SK-N-SH (cell line): ENCODE data around the gene GRB10. TPM values are rescaled to one million over a fixed set of nuclear protein-coding genes. Genes with fewer than 3 reads are reported as not detected.
A peak's percentile ranks its signal among the peaks of the same experiment; 100 is the strongest.

ENCODE experiments used
- CTCF ChIA-PET: fragments of 300-600, 350-600 bp; formaldehyde crosslinking; extraction: SDS; loops from one replicate; lab custom pipeline; 2021; lab: Yijun Ruan, JAX
- POLR2A ChIA-PET: fragments of 350-600 bp; sonication (Branson Sonifier 250); formaldehyde crosslinking; extraction: SDS; loops from one replicate; lab custom pipeline; 2020; ENCODE audit warnings: antibody characterized with exemption, inconsistent platforms; lab: Yijun Ruan, JAX
- DNase-seq: peaks from one replicate; pipeline ENCODE4 v3.0.0; 2012
- H2AFZ ChIP-seq: fragments of 200-600 bp; sonication (generic); 2 replicates; pipeline ENCODE4 v1.8.1; 2016; ENCODE audit warnings: antibody characterized with exemption, mild to moderate bottlenecking, low read depth
- H3F3A ChIP-seq: fragments of 200-600 bp; sonication (generic); replicated peaks from 2 replicates; pipeline ENCODE3; 2016; ENCODE audit warnings: antibody characterized with exemption, mild to moderate bottlenecking; ENCODE audit not compliant: insufficient read depth
- H3K27ac ChIP-seq, 2 experiments: fragments of 200-500 bp in 1 of 2; fragments of 200-600 bp in 1 of 2; sonication (Bioruptor generic) in 1 of 2; sonication (generic), shearing (Covaris generic) in 1 of 2; 2 replicates each; pipeline versions ENCODE4 v1.5.1 to v1.6.1; 2014 to 2016; ENCODE audit warnings: low read depth in 2 of 2, inconsistent platforms in 1 of 2, low read length in 1 of 2, mild to moderate bottlenecking in 1 of 2, mixed read lengths in 1 of 2
- H3K27me3 ChIP-seq: fragments of 200-600 bp; sonication (generic), shearing (Covaris generic); 2 replicates; pipeline ENCODE4 v1.6.1; 2016; ENCODE audit warnings: mixed run types; ENCODE audit not compliant: insufficient read depth
- H3K36me3 ChIP-seq, 2 experiments: fragments of 200-500 bp in 1 of 2; fragments of 200-600 bp in 1 of 2; sonication (Bioruptor generic) in 1 of 2; sonication (generic) in 1 of 2; replicated peaks in 1 of 2; 2 replicates each; pipeline versions ENCODE3 to v1.5.1; 2014 to 2016; ENCODE audit warnings: low read length in 1 of 2, mild to moderate bottlenecking in 1 of 2; ENCODE audit not compliant: insufficient read depth in 2 of 2, control insufficient read depth in 1 of 2
- H3K4me1 ChIP-seq, 2 experiments: fragments of 200-500 bp in 1 of 2; fragments of 200-600 bp in 1 of 2; sonication (Bioruptor generic) in 1 of 2; sonication (generic), shearing (Covaris generic) in 1 of 2; 2 replicates each; pipeline versions ENCODE4 v1.5.1 to v1.6.1; 2014 to 2016; ENCODE audit warnings: low read depth in 1 of 2, low read length in 1 of 2, mixed run types in 1 of 2; ENCODE audit not compliant: insufficient read depth in 2 of 2, control insufficient read depth in 1 of 2
- H3K4me2 ChIP-seq: fragments of 200-600 bp; sonication (generic), shearing (Covaris generic); 2 replicates; pipeline ENCODE4 v1.6.1; 2017; ENCODE audit warnings: mixed run types
- H3K4me3 ChIP-seq, 2 experiments: fragments of 200-500 bp in 1 of 2; fragments of 200-600 bp in 1 of 2; sonication (Bioruptor generic) in 1 of 2; sonication (generic), shearing (Covaris generic) in 1 of 2; 2 replicates each; pipeline versions ENCODE4 v1.5.1 to v1.8.1; 2014 to 2016; ENCODE audit warnings: low read depth in 2 of 2, inconsistent platforms in 1 of 2, low read length in 1 of 2, mild to moderate bottlenecking in 1 of 2, mixed read lengths in 1 of 2, moderate library complexity in 1 of 2
- H3K79me2 ChIP-seq: fragments of 200-600 bp; sonication (generic); 2 replicates; pipeline ENCODE4 v1.8.1; 2017; ENCODE audit warnings: mild to moderate bottlenecking; ENCODE audit not compliant: insufficient read depth
- H3K9ac ChIP-seq: fragments of 200-600 bp; sonication (generic); 2 replicates; pipeline ENCODE4 v1.6.1; 2017; ENCODE audit warnings: mixed run types
- H3K9me2 ChIP-seq: fragments of 200-600 bp; sonication (generic); 2 replicates; pipeline ENCODE4 v1.6.1; 2017; ENCODE audit warnings: mixed run types
- H3K9me3 ChIP-seq: fragments of 200-600 bp; sonication (generic); 2 replicates; pipeline ENCODE4 v1.6.1; 2017; ENCODE audit warnings: mixed run types, mild to moderate bottlenecking, moderate library complexity
- H4K20me1 ChIP-seq: fragments of 200-600 bp; sonication (generic); 2 replicates; pipeline ENCODE4 v1.6.1; 2017; ENCODE audit warnings: mild to moderate bottlenecking, mixed run types; ENCODE audit not compliant: insufficient read depth
- EP300 ChIP-seq, 2 experiments: IDR thresholded peaks; 2 replicates each; pipeline versions ENCODE4 v1.4.0 to v1.6.1; 2012; ENCODE audit warnings: borderline replicate concordance in 1 of 2, low read depth in 1 of 2, low read length in 1 of 2
- FOXJ3 ChIP-seq: sonication (generic); formaldehyde crosslinking; IDR thresholded peaks from 2 replicates; pipeline ENCODE4 v1.5.1; 2020; ENCODE audit warnings: mild to moderate bottlenecking, missing genetic modification reagents
- FOXM1 ChIP-seq: IDR thresholded peaks from 2 replicates; pipeline ENCODE4 v1.4.0; 2012; ENCODE audit warnings: low read depth, mild to moderate bottlenecking
- GABPA ChIP-seq: IDR thresholded peaks from 2 replicates; pipeline ENCODE4 v1.4.0; 2012; ENCODE audit warnings: low read depth, mild to moderate bottlenecking
- JUND ChIP-seq: IDR thresholded peaks from 2 replicates; pipeline ENCODE4 v1.4.0; 2012
- MEF2A ChIP-seq: IDR thresholded peaks from 2 replicates; pipeline ENCODE4 v1.4.0; 2012; ENCODE audit warnings: low read depth, borderline replicate concordance
- MXI1 ChIP-seq: IDR thresholded peaks from 2 replicates; pipeline ENCODE4 v1.6.1; 2012; ENCODE audit warnings: mild to moderate bottlenecking, low read depth, low read length, improper control_type of control experiment
- POLR2AphosphoS5 ChIP-seq: IDR thresholded peaks from 2 replicates; pipeline ENCODE4 v1.6.1; 2012; ENCODE audit warnings: low read depth, low read length
- RCOR1 ChIP-seq: fragments of 150-350 bp; IDR thresholded peaks from 2 replicates; pipeline ENCODE4 v1.6.1; 2017; ENCODE audit warnings: antibody characterized with exemption, low read length
- RFX5 ChIP-seq: IDR thresholded peaks from 2 replicates; pipeline ENCODE4 v1.6.1; 2012; ENCODE audit warnings: mild to moderate bottlenecking, improper control_type of control experiment, low read length
- RXRA ChIP-seq: IDR thresholded peaks from 2 replicates; pipeline ENCODE4 v1.4.0; 2012; ENCODE audit warnings: low read depth, mild to moderate bottlenecking, borderline replicate concordance
- SIN3A ChIP-seq: IDR thresholded peaks from 2 replicates; pipeline ENCODE4 v1.6.1; 2012; ENCODE audit warnings: low read depth, mild to moderate bottlenecking, low read length, moderate library complexity, borderline replicate concordance
- SMC3 ChIP-seq: IDR thresholded peaks from 2 replicates; pipeline ENCODE4 v1.6.1; 2012; ENCODE audit warnings: low read depth, low read length, improper control_type of control experiment
- TAF1 ChIP-seq: IDR thresholded peaks from 2 replicates; pipeline ENCODE4 v1.6.1; 2012; ENCODE audit warnings: low read depth, mild to moderate bottlenecking, low read length, moderate library complexity, borderline replicate concordance
- TEAD4 ChIP-seq: IDR thresholded peaks from 2 replicates; pipeline ENCODE4 v1.4.0; 2012; ENCODE audit warnings: mild to moderate bottlenecking, borderline replicate concordance; ENCODE audit not compliant: insufficient read depth
- YY1 ChIP-seq: IDR thresholded peaks from 2 replicates; pipeline ENCODE4 v1.4.0; 2012; ENCODE audit warnings: low read depth, mild to moderate bottlenecking
- WGBS: methylation state at CpG from one replicate; pipeline ENCODE4 v1.1.6; 2017; ENCODE audit warnings: low lambda C conversion rate; 5-methylcytosine and 5-hydroxymethylcytosine counted together
- polyA plus RNA-seq, 3 experiments: library from polyadenylated mRNA; depleted of rRNA; stranded (reverse); fragments of >200 nt; gene quantifications; 2 replicates each; pipeline ENCODE4 v1.2.3, GENCODE V29; 2012
- TF ChIP-seq, protein P1 (sequence below): fragments of 150-350 bp; IDR thresholded peaks from 2 replicates; pipeline ENCODE4 v1.6.1; 2017; ENCODE audit warnings: antibody characterized with exemption, low read length, low read depth, borderline replicate concordance
- TF ChIP-seq, protein P2 (sequence below): fragments of 150-350 bp; IDR thresholded peaks from 2 replicates; pipeline ENCODE4 v1.6.1; 2016; ENCODE audit warnings: mild to moderate bottlenecking, low read depth, low read length
- TF ChIP-seq, protein P3 (sequence below): IDR thresholded peaks from 2 replicates; pipeline ENCODE4 v1.6.1; 2012; ENCODE audit warnings: mild to moderate bottlenecking, low read depth, low read length, moderate library complexity
- TF ChIP-seq, protein P4 (sequence below): IDR thresholded peaks from 2 replicates; pipeline ENCODE4 v1.4.0; 2012; ENCODE audit warnings: low read depth, borderline replicate concordance

Gene GRB10
- polyA plus RNA-seq, 1 of the 3 experiments (the other 2 are of a cell fraction): 5.1 TPM

DNA sequence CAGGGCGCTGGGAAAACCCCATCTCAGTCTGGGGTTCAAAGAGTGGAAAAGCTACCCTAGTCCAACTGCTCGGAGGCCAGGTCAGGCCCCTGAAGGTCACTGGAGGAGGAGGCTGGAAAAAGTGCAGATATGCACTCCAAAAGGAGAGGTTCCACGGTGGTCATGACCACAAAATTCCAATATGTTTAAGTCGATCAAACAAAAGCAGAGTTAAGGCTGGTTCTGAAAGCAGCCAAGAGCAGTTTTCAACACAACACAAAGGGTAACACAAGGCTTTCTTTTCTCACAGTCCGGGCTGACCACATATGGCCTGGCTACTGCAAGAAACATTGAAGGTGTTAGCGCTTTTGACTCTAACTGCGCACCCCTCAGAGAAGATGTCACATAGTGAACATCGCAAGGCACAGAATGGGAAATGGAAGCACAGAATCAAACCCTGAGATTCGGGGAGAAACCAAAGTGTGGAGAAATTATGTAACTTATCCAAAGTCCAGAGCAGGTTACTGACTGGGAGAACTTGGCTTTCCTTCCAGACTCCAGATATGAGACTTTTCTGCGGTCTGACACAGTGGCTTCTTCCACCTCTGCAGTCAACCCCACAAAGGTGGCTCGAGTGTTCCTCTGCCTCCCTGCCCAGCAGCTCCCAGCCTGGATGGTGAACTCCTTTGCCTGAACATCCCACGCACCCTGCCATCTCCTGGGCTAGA, 1.3 kb upstream of the GRB10 start:
- peaks cover 96% of the 10 kb centered on the region for H4K20me1 ChIP-seq
- DNase-seq: no peak
- no peak overlapping the region for H2AFZ ChIP-seq
- H3K36me3 ChIP-seq: peaks cover 0 to 25% of the 10 kb centered on the region in 2 experiments
- no peak overlapping the region for H3K27ac ChIP-seq
- H3F3A ChIP-seq: no peaks in the 10 kb centered on the region
- no peak overlapping the region for H3K9ac ChIP-seq
- H3K9me3 ChIP-seq: no peaks in the 10 kb centered on the region
- ChIA-PET POLR2A (no interaction called here), CTCF (interaction anchor here (0.9 to 1.4 kb wide), 2 partner anchors 11 to 377 kb away, joined by 3 to 4 read pairs; no protein-coding TSS in a partner anchor)
- H3K4me2 ChIP-seq: peak overlapping the region; percentile 54
- no peaks in the 10 kb centered on the region for H3K9me2 ChIP-seq
- H3K4me3 ChIP-seq: no peak overlapping the region
- 0 out of 4 replicates have a peak, but pooled peaks cover 0 to 8% of the 10 kb centered on the region in 2 experiments for H3K4me1 ChIP-seq
- 59% methylated on average over 12 of the region's 12 CpGs for WGBS
- H3K79me2 ChIP-seq: peaks cover 96% of the 10 kb centered on the region
- no peak for TF ChIP-seq MEF2A
- no peak for TF ChIP-seq SIN3A
- TF ChIP-seq JUND: no peak
- H3K27me3 ChIP-seq: no peaks in the 10 kb centered on the region

DNA sequence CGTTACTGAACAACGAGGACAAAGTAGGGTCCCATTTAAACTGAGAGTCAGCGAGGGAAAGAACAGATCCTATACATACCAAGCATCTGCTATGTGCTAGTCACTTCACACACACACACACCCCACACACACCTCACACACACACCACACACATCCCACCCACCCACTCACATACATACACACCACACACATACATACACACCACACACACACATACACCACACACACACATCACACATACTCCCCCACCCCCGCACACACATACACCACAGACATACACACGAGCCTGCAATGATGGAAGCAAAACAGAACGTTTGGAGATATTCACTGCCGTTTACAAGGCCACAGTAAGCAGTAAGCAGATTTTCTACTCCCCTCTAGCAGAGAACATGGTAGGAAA, 607 bp upstream of the GRB10 start:
- 0 out of 4 replicates have a peak, but pooled peaks cover 0 to 8% of the 10 kb centered on the region in 2 experiments for H3K4me1 ChIP-seq
- H3K4me2 ChIP-seq: peak overlapping the region; percentile 54
- H3K4me3 ChIP-seq: peak overlapping the region; percentile 41 to 47; a peak in 2 of 4 replicates
- peaks cover 0 to 18% of the 10 kb centered on the region in 2 experiments for H3K36me3 ChIP-seq
- peaks cover 96% of the 10 kb centered on the region for H4K20me1 ChIP-seq
- ChIA-PET CTCF (no interaction called here), POLR2A (no interaction called here)
- no peaks in the 10 kb centered on the region for H3F3A ChIP-seq
- H3K9ac ChIP-seq: no peak overlapping the region
- H3K79me2 ChIP-seq: peaks cover 96% of the 10 kb centered on the region
- no peak for DNase-seq
- H2AFZ ChIP-seq: no peak overlapping the region
- WGBS: 22% methylated on average over 7 of the region's 7 CpGs
- no peaks in the 10 kb centered on the region for H3K27me3 ChIP-seq
- H3K9me3 ChIP-seq: no peaks in the 10 kb centered on the region
- H3K9me2 ChIP-seq: no peaks in the 10 kb centered on the region
- H3K27ac ChIP-seq: no peak overlapping the region
- TF ChIP-seq, protein P1, sequence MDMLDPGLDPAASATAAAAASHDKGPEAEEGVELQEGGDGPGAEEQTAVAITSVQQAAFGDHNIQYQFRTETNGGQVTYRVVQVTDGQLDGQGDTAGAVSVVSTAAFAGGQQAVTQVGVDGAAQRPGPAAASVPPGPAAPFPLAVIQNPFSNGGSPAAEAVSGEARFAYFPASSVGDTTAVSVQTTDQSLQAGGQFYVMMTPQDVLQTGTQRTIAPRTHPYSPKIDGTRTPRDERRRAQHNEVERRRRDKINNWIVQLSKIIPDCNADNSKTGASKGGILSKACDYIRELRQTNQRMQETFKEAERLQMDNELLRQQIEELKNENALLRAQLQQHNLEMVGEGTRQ: no peak
- TF ChIP-seq RCOR1 (no peak), RXRA (no peak), FOXJ3 (CRISPR knock-in tag) (no peak), FOXM1 (no peak), EP300 (IDR thresholded peaks at IDR 0.05; ENCODE audit: borderline replicate concordance in 1 of 2, low read depth in 1 of 2, low read length in 1 of 2) (no peak), TEAD4 (no peak), SIN3A (no peak), RFX5 (no peak), TAF1 (no peak), MXI1 (no peak), POLR2AphosphoS5 (no peak), SMC3 (no peak), GABPA (no peak), YY1 (no peak), MEF2A (no peak)
- TF ChIP-seq, protein P2, sequence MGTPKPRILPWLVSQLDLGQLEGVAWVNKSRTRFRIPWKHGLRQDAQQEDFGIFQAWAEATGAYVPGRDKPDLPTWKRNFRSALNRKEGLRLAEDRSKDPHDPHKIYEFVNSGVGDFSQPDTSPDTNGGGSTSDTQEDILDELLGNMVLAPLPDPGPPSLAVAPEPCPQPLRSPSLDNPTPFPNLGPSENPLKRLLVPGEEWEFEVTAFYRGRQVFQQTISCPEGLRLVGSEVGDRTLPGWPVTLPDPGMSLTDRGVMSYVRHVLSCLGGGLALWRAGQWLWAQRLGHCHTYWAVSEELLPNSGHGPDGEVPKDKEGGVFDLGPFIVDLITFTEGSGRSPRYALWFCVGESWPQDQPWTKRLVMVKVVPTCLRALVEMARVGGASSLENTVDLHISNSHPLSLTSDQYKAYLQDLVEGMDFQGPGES: no peak
- TF ChIP-seq, protein P3, sequence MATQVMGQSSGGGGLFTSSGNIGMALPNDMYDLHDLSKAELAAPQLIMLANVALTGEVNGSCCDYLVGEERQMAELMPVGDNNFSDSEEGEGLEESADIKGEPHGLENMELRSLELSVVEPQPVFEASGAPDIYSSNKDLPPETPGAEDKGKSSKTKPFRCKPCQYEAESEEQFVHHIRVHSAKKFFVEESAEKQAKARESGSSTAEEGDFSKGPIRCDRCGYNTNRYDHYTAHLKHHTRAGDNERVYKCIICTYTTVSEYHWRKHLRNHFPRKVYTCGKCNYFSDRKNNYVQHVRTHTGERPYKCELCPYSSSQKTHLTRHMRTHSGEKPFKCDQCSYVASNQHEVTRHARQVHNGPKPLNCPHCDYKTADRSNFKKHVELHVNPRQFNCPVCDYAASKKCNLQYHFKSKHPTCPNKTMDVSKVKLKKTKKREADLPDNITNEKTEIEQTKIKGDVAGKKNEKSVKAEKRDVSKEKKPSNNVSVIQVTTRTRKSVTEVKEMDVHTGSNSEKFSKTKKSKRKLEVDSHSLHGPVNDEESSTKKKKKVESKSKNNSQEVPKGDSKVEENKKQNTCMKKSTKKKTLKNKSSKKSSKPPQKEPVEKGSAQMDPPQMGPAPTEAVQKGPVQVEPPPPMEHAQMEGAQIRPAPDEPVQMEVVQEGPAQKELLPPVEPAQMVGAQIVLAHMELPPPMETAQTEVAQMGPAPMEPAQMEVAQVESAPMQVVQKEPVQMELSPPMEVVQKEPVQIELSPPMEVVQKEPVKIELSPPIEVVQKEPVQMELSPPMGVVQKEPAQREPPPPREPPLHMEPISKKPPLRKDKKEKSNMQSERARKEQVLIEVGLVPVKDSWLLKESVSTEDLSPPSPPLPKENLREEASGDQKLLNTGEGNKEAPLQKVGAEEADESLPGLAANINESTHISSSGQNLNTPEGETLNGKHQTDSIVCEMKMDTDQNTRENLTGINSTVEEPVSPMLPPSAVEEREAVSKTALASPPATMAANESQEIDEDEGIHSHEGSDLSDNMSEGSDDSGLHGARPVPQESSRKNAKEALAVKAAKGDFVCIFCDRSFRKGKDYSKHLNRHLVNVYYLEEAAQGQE: no peak
- TF ChIP-seq, protein P4, sequence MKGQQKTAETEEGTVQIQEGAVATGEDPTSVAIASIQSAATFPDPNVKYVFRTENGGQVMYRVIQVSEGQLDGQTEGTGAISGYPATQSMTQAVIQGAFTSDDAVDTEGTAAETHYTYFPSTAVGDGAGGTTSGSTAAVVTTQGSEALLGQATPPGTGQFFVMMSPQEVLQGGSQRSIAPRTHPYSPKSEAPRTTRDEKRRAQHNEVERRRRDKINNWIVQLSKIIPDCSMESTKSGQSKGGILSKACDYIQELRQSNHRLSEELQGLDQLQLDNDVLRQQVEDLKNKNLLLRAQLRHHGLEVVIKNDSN: no peak
